ENCODE measurements around the gene TRAPPC1.

- TF ChIP-seq CTCF (conservative IDR thresholded peaks at IDR 0.05; ENCODE audit: low read depth, low read length) (no peak), EZH2 (IDR thresholded peaks at IDR 0.05; ENCODE audit: borderline replicate concordance, low read depth, low read length, poor library complexity, severe bottlenecking) (no peak)
Measured at GRCh38 chr17:7922269-7922844, 9.4 kb downstream of the TRAPPC1 start.
